GM12892 (cell line): ENCODE results near the gene PITPNC1.

Experiments
- POLR2A ChIP-seq: IDR thresholded peaks from 2 replicates; pipeline ENCODE4 v1.6.1; 2011; ENCODE audit warnings: low read depth, low read length, control low read depth
- TAF1 ChIP-seq: IDR thresholded peaks from 2 replicates; pipeline ENCODE4 v1.6.1; 2011; ENCODE audit warnings: low read depth, mild to moderate bottlenecking, control low read depth, low read length, borderline replicate concordance

DNA sequence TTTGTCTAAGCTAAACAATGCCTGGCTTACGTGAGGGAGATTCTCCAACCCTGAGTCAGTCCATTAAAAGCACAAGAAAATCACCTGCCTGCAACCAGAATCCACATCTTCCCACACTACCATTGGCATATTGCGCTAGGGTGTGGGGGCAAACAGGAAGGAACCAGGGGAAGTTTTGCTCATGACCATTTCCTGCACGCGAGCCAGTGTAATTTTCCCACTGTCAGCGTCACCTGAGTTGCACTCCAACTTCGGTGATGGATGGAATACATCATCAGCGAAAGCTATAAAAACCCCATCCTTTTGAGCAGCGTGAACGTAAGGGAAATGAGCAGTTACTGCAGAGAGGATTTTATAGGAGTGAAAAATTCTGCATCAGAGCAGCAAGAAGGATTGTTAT is 172.7 kb downstream of the PITPNC1 start:
- no peak for TF ChIP-seq POLR2A
- TF ChIP-seq TAF1: no peak
